GM18907 (cell line): ENCODE data around the gene PELI2.

Source experiments
- ATAC-seq: cut with Tn5 transposase; IDR thresholded peaks from one replicate; pipeline ENCODE4 v1.9.1; 2021; ENCODE audit warnings: mild to moderate bottlenecking, moderate library complexity; ENCODE audit not compliant: unreplicated experiment

Gene PELI2

GRCh38 chr14:56119201-56119981, 1.2 kb downstream of the PELI2 start:
- ATAC-seq = peak; percentile 28

GRCh38 chr14:56120091-56120691, 2.0 kb downstream of the PELI2 start:
- ATAC-seq = no peak

GRCh38 chr14:56121816-56122215, 3.6 kb downstream of the PELI2 start:
- no peak for ATAC-seq

- ATAC-seq = no peak
Observed at GRCh38 chr14:56122301-56122700, 4.1 kb downstream of the PELI2 start.

GRCh38 chr14:56124327-56124726, 6.1 kb downstream of the PELI2 start:
- no peak for ATAC-seq

- no peak for ATAC-seq
Observed at GRCh38 chr14:56125772-56126636, 7.8 kb downstream of the PELI2 start.

- no peak for ATAC-seq
Observed at GRCh38 chr14:56126637-56126913, 8.4 kb downstream of the PELI2 start.

- no peak for ATAC-seq
Observed at GRCh38 chr14:56127156-56127555, 8.9 kb downstream of the PELI2 start.

GRCh38 chr14:56129092-56129491, 10.9 kb downstream of the PELI2 start:
- ATAC-seq = no peak

- no peak for ATAC-seq
Observed at GRCh38 chr14:56129933-56130332, 11.7 kb downstream of the PELI2 start.

- ATAC-seq = no peak
Observed at GRCh38 chr14:56131004-56131864, 13.0 kb downstream of the PELI2 start.

- ATAC-seq = no peak
Observed at GRCh38 chr14:56131865-56132833, 13.9 kb downstream of the PELI2 start.

- no peak for ATAC-seq
Observed at GRCh38 chr14:56133547-56133946, 15.3 kb downstream of the PELI2 start.

GRCh38 chr14:56135001-56135400, 16.8 kb downstream of the PELI2 start:
- ATAC-seq = no peak

- no peak for ATAC-seq
Observed at GRCh38 chr14:56135668-56136067, 17.5 kb downstream of the PELI2 start.

GRCh38 chr14:56136571-56137452, 18.6 kb downstream of the PELI2 start:
- ATAC-seq = no peak

GRCh38 chr14:56137453-56137807, 19.2 kb downstream of the PELI2 start:
- no peak for ATAC-seq

GRCh38 chr14:56137849-56138248, 19.6 kb downstream of the PELI2 start:
- no peak for ATAC-seq

- no peak for ATAC-seq
Observed at GRCh38 chr14:56138928-56139327, 20.7 kb downstream of the PELI2 start.
